Ramos (cell line): ENCODE results near the gene CNTN2.

ENCODE experiments used
- in situ Hi-C: fragments of 300-500 bp; cut with MboI; formaldehyde crosslinking; loops from one replicate; pipeline ENCODE4 v1.14.3; 2022; ENCODE audit warnings: low sequenced_read_pairs; ENCODE audit not compliant: unreplicated experiment

Gene CNTN2, protein sequence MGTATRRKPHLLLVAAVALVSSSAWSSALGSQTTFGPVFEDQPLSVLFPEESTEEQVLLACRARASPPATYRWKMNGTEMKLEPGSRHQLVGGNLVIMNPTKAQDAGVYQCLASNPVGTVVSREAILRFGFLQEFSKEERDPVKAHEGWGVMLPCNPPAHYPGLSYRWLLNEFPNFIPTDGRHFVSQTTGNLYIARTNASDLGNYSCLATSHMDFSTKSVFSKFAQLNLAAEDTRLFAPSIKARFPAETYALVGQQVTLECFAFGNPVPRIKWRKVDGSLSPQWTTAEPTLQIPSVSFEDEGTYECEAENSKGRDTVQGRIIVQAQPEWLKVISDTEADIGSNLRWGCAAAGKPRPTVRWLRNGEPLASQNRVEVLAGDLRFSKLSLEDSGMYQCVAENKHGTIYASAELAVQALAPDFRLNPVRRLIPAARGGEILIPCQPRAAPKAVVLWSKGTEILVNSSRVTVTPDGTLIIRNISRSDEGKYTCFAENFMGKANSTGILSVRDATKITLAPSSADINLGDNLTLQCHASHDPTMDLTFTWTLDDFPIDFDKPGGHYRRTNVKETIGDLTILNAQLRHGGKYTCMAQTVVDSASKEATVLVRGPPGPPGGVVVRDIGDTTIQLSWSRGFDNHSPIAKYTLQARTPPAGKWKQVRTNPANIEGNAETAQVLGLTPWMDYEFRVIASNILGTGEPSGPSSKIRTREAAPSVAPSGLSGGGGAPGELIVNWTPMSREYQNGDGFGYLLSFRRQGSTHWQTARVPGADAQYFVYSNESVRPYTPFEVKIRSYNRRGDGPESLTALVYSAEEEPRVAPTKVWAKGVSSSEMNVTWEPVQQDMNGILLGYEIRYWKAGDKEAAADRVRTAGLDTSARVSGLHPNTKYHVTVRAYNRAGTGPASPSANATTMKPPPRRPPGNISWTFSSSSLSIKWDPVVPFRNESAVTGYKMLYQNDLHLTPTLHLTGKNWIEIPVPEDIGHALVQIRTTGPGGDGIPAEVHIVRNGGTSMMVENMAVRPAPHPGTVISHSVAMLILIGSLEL

DNA sequence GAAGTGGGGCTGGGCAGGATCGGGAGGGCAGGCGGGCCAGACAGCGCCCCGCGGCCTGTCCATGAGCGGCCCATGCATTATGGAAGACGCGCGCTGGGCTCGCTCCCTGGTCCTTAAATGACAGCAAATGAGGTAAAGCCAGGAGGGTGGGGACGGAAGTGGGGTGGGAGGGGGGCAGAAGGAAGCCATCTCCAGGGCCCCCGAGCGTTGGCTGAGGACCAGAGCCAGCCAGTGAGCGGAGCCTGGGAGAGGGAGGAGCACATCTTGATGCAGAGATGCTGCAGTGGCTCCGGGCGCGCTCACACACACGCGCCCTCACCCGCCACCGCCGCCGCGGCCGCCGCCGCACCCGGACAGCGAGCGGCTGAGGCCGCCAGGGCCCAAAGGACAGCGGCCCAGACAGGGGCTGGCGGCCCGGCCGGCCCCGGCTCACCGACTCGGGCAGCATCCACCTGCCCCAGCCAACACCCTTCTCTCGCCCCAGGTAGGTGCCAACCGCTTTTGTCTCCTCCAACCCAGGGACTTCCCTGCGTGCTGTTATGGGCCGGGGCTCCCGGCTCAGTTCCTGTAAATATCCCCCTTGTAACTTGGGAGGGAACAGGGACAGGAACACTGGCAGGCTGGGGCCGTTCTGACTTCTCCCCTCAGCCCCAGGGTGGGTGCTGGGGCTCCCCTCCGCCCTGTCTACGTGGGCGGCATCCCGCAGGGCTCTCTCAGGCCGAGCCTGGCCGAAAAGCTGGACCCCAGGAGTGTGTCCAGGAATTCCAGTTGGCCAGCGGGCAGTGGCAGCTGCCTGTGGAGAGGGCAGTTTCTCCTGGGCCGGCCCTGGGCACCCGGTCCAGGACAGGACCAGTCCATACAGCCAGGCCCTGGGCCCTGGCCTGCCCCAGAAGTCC is at the start of gene CNTN2:
Gene CNTN2, plus strand, starts transcription at position 302 of the 896 bp plus-strand sequence. CDS start 9,974 bp downstream, outside the sequence.
- in situ Hi-C loops = no loop called here

DNA sequence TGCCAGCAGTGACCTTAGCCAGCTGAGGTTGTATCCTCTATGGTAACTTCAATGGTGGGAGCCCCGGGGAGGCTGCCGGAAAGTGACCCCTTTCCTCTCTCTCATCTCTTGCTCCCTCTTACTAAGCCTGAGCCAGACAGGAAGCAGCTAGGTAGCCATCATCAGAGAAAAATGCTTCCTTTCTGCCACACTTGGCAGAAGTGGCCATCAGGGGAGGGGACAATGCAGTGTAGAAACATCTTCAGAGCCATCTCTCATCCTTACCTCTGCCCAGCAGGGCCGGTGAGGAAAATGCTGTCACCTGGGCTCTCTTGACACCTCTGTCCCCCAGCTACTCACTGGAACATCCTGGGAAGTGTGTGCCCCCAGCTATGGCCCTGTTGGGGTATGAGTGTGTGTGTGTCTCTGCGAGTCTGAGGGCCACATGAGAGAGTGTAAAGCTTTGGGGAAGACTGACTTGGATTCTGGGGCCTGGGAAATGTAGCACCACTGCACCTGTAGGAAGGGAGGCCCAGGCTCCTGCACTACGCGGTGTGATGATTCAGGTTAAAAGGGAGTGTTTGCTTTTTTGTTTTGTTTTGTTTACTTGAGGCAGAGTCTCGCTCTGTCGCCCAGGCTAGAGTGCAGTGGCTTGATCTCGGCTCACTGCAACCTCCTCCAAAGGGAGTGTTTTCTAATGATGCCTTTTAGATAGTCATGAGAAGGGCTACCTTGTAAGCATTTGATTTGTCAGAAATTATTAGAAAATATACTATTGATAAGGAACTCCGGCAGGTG is 48.7 kb upstream of the CNTN2 start:
- in situ Hi-C loops = no loop called here

DNA sequence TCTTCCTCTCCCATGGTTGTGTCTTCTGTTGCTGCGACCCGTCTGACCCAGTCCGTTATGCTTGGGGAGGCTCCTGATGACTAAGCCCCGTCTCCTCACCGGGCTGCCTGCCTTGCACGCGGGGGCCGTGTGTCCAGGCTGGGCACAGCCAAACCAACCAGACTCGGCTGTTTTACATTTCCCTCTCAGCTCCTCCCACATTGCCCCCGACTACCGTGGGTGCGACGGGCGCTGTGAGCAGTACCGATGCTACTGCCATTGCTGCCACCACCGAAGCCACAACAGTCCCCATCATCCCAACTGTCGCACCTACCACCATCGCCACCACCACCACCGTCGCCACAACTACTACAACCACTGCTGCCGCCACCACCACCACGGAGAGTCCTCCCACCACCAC is 46.0 kb upstream of the CNTN2 start:
- in situ Hi-C loops = no loop called here

DNA sequence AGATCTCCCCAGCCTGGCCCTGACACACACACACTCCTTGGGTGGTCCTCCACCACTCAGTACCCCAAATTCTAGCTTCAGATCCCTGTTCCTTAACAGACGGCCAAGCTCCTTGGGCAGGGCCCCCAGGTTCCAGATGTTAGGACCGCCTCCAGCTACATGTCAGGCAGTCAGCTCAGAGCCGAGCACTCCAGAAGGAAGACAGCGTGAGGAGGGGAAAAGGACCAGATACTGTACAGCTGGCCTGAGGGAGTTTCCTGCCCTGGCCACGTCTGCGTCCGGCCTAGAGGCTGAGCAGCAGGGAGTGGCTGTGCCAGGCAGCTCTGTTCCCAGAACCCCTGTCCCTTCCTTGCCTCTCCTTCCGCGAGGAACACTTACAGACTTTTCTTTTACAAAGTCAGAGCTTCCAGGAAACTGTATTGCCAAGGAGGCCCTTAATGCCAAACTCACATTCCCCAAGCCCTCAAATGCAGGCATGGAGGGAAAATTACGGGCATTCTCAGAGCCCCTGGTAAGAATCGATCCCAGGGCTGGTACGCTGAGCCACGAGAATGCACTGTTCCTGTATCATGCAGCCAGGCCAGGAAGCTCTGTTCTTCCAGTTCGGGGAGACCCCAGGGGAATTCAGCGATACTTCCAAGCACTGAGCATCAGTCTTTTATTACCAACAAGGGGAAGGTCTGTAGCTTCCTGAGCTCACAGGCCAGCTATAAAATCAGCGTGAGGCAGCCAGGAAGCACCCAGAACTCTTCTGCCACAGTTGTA is 45.2 kb upstream of the CNTN2 start:
- in situ Hi-C loops = no loop called here

DNA sequence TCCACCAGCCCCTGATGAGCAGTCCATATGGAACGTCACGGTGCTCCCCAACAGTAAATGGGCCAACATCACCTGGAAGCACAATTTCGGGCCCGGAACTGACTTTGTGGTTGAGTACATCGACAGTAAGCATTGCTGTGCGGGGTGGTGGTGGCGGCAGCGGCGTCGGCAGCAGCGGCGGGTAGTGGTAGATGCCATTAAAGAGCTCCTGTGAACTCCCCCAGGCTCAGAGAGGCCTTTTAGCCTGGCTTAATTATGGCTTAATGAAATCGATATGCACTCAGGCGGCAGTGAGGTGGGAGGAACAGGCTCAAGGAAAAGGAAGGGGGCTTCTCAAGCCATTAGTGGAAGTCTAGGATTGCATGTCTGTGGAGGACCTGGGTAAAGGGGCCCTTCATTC is 41.9 kb upstream of the CNTN2 start:
- in situ Hi-C loops = no loop called here

DNA sequence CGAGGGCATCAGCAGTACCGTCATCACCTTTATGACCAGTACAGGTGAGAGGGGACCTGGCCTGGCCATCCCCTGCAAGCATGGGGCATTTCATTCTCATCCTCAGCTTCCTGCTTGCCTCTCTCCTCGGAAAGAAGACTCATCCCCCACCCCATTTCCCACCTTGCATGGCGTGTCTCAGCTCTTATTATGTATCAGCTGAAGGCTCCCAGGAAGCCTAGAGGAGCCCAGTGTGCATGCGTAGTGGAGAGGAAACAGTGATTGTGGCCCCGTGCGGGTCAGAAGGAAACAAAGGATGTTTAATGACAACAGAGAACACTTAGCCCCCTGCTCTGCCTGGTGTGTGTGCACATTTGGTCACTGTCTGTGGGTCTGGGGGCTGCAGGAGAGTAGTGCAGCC is 40.3 kb upstream of the CNTN2 start:
- in situ Hi-C loops = no loop called here

DNA sequence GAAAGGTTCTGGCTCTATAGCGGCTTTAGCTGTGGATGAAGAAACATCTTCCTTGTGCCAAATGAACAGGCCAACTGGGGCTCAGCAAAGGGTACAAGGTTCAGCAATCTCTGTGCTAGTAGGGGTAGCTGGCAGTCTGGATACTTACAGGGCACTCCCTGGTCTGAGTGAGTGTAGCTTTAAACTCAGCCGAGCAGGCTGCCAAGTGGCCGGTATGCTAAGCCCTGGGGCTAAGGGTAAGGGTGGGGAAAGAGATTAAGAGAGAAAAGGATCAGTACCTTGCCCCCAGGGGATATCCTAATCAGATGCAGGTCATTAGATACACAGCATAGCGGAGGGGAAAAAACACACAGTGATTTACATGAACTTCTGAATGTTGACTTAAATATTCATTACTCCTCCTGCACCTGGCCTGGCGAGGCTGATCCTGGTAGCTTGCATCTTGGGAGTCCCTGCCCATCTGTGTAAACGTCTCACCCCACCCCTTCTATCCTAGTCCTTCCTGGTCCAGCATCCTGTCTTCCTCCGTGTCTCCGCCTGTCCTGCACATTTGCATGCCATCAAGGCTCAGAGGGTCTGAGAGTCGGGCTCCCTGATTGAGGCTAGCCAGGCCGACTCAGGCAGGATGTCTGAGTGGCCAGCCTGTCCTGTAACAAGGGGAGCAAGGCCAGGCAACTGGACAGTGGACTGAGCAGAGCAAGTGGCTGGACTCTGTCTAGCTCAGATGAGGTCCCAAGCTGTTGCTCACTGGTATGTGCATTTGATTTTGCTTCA is 39.5 kb upstream of the CNTN2 start:
- in situ Hi-C loops = no loop called here

DNA sequence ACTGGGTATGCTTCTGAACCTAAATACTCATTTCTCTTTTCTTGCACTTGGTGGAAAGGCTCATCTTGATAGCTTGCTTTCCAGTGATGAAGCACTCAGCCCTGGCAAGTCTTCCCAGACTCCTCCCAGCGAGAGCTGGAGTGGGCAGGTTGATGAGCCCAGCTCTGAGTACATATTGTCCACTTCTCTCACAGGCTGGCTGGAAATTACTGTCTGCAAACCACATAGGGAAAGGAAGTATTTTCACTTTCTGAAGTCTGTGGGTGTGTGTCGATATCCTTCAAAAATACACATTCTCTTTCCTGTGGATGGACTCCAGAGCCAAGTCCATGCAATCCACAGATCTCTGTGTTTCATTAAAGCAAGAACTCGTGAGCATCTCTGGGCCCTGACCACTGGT is 38.7 kb upstream of the CNTN2 start:
- in situ Hi-C loops = no loop called here

DNA sequence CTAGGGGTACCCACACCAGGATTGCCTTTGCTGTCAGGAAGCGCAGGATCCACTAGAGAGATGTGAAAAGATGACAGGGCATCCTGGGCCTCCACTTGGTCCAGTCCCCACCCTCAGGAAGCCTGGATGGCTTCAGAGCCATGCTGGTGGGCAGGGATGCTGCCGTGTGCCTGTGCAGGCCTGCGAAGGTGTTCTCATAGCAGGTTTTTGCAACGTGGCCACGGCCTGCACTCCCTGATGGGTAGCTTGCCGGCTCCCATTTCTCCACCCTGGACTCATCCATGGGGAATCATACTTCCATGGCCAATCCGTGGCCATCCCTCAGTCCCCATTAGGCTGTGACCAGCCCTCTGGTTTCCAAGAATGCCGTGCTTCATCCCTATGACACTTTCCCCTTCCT is 34.1 kb upstream of the CNTN2 start:
- in situ Hi-C loops = no loop called here

DNA sequence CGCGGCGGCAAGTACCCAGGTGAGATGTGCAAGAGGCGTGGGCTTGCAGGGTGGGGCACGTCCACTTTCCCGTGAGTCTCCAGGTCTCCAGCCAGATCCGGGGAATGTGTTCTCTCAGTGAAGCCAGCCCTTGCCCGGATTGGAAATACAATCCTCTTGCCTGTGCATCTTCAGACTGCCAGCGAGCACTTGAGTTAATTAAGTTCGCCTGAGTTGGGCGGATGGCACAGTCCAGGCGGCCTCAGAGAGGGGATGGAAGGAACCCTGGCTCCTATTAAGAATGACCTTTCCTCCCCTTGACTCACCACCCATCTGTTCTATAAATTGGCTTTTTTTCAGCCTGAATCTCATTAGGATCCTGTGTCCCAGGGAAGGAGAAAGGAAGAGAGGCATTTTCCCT is 33.3 kb upstream of the CNTN2 start:
- in situ Hi-C loops = no loop called here

DNA sequence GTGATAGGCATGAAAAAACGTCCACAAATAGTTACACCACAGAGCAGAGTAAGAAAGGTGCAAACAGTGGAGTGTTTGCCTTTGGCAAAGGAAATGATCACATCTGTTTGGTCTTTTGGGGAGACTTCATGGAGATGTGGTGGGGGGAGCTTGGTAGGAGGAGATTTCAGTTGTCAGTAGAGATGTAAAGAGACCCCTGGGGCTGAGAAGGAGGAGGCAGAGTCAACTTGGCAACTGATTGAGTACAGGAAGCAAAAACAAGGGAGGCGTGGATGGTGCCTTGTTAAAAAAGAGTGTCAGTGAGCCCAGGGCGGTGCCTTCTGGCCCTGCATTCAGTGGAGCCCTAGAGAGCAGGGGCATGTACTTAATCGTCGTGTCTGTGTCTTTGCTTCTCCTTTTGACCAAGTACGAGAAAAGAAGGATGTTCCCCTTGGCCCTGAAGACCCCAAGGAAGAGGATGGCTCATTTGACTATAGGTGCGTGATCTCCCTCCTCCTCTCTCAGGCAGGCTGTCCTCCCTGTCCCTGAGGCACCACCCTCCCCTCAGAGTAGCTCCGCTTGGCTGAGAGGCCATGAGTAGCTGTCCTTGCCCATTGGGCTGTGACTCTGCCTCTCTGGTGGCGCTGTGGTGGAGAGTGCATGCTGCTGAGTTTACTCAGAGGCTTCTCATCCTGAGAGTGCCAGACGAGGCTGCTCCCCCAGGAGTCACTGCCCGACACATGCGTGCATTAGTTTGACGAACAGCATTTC is 30.4 kb upstream of the CNTN2 start:
- in situ Hi-C loops = no loop called here

DNA sequence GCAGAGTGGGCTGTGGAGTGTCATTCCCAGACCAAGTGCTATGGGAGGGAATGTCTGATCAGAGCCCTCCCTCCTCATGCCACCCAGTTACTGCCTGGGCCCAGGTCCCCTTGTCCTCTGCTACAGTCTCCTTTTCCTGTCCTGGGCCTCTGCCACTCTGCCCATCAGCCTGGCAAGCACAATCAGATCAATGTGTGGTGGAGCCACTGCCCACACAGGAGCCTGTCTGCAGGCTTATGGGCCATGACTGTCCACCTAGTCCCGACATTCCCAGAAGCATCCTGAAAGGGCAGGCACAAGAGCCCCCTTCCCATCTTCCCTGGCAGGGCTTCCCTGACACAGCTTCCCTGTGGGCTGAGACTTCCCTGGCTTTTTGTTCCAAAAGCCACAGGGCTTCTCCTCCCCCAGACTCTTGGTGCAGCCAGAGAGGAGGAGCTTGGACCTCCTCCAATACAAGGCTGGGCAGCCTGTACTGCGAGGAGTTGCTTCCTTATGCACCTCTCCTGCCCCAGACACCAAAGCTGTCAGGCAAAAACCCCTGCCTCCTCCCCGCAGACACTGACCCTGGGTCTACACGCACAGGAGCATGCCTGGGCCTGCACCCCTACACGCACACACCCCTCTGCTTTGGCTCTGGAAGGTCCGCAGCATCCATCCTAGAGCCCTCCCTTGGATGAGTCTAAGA is 29.2 kb upstream of the CNTN2 start:
- in situ Hi-C loops = no loop called here

DNA sequence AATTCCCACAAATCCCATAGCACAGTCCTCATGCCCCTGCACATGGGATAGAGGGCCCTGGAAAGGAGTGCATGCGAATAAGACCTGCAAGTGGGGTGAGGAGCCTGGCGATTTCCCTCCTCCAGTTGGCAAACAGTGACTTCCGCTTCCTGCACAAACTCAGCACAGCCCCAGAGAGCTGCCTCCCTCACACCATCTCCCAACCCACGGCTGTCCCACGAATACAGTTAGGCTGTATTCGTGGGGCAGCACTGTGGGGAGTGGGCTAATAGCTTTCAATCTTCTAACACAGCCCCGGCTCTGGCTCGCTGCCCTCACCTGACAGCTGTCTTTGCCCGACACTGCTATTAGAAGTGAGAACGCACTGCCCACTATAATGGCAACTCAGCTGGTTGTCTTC is 28.2 kb upstream of the CNTN2 start:
- in situ Hi-C loops = no loop called here

DNA sequence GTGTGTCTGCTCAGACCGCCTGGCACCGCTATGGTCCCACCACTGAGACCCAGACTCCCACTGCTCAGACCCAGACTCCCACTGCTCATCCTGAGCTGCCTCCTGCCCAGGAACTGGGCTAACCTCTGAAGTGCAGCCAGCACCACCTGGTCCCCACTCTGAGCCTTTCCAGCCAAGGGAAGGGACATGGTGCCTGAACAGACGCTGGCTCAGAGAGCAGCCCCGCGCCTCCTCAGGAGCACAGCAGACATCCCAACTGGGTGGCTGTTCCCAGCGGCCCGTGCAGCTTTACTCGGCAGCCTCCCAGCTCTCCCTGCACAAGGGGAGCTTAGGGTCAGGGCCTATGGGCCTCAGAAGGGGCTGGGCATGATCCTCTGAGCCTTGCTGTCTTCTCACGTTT is 27.8 kb upstream of the CNTN2 start:
- in situ Hi-C loops = no loop called here

DNA sequence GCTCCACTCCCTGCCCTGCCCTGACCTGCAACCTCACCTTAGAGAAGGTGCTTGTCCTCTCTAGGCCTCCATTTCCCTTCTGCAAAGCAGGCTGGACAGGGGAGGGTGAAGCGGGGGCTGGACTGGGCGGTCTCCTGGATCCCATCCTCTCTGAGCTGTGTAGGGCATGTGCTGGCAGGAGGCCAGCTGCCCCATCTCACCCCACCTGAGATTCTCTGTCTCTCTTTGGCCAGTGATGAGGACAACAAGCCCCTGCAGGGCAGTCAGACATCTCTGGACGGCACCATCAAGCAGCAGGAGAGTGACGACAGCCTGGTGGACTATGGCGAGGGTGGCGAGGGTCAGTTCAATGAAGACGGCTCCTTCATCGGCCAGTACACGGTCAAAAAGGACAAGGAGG is 26.9 kb upstream of the CNTN2 start:
- in situ Hi-C loops = no loop called here

DNA sequence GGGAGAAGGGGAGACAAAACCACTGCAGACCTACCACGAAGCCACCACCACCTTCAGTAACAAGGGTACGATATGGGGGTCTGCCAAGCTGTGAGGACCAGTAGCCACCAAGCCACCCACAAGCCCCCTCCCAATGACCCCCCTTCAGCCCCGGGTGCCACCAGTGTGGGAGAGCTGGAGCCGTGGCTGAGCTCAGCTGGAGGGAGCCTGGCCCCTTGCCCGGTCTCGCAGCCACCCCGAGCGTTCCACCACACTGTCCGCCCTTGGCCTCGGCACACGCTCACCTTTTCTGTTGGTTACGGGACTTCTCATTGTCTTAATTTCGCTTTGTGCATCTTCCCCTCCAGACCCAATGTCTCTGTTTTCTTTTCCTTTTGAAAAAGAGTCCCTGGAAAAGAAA is 26.4 kb upstream of the CNTN2 start:
- in situ Hi-C loops = no loop called here

DNA sequence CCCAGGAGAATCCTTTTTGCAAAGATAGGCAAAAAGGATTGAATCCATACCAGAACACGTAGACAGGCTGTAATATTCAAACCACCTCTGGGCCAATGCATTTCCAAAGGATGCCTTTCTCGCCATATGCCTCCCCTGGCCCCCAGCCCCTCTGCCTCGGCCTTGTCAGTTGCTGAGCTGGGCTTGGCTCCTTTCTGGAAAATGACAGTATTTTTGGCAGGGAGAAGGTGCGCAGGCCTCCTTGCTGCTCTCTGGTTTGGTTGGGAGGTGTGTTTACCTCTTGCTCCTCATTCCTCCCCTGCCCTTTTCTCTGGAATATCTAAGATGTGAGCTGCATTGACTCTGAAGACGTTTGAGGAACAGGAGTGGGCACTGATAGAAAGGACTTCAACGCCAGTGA is 26.0 kb upstream of the CNTN2 start:
- in situ Hi-C loops = no loop called here
